ENCODE results near the gene ACKR1.
A peak's percentile ranks its signal among the peaks of the same experiment; 100 is the strongest.

The ACKR1 gene

DNA sequence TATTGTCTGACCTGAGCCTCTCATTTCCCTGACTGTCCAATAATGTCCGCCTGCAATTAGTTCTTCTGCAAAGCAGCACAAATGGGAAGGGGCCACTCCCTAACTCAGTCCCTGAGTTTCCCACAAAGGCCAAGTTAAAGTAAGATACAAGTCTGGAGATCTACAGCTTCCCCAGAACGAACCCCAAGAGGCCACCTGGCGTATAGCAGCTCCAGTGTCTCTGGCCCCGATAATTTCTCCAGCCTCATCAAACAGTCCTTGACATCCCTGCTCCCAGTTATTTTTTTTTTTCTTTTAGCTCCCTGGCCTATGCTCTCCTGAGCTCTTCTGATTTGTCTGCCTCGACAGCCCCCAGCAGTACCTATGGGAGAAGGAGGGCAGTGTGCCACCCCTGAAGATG, 8.1 kb upstream of the ACKR1 start:
- H3K4me1 ChIP-seq (ENCODE audit: control insufficient read depth, insufficient read depth, low read length): no peaks in the 10 kb centered on the region
- no peak overlapping the region for H3K27ac ChIP-seq (ENCODE audit: low read depth, low read length)
- no peaks in the 10 kb centered on the region for H3K36me3 ChIP-seq (ENCODE audit: control insufficient read depth, insufficient read depth, low read length)
- H3K4me3 ChIP-seq (ENCODE audit: low read length): no peak overlapping the region
- H3K27me3 ChIP-seq (ENCODE audit: control insufficient read depth, insufficient read depth, low read length): no peaks in the 10 kb centered on the region
- H3K9ac ChIP-seq (ENCODE audit: low read length): no peak overlapping the region

- no peaks in the 10 kb centered on the region for H3K36me3 ChIP-seq (ENCODE audit: control insufficient read depth, insufficient read depth, low read length)
- no peak overlapping the region for H3K9ac ChIP-seq (ENCODE audit: low read length)
- no peaks in the 10 kb centered on the region for H3K27me3 ChIP-seq (ENCODE audit: control insufficient read depth, insufficient read depth, low read length)
- no peak overlapping the region for H3K4me3 ChIP-seq (ENCODE audit: low read length)
- no peak overlapping the region for H3K27ac ChIP-seq (ENCODE audit: low read depth, low read length)
- no peaks in the 10 kb centered on the region for H3K4me1 ChIP-seq (ENCODE audit: control insufficient read depth, insufficient read depth, low read length)
Observed at GRCh38 chr1:159197561-159198557, 6.8 kb upstream of the ACKR1 start.

DNA sequence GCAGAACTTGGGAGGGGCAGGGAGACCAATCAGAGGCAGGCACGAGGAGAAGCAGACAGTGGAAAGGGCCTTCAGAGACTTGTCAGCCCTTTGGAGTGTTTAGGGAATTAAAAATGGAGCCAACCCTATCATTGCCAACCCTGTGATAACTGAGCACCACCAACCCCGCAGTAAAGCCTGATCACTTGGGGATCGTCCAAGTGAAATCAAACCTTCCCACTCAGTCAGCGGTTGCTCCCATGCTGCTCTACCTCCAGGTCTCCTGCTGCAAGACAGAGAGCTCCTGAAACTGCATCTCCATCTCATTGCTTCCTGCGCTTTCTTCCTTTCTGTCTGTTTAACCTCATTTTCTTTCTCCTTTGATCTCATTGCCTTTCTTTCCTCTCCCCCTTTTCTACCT, 4.8 kb upstream of the ACKR1 start:
- Histone ChIP-seq H3K27me3 (ENCODE audit: control insufficient read depth, insufficient read depth, low read length) (no peaks in the 10 kb centered on the region), H3K4me1 (ENCODE audit: control insufficient read depth, insufficient read depth, low read length) (no peaks in the 10 kb centered on the region)

DNA sequence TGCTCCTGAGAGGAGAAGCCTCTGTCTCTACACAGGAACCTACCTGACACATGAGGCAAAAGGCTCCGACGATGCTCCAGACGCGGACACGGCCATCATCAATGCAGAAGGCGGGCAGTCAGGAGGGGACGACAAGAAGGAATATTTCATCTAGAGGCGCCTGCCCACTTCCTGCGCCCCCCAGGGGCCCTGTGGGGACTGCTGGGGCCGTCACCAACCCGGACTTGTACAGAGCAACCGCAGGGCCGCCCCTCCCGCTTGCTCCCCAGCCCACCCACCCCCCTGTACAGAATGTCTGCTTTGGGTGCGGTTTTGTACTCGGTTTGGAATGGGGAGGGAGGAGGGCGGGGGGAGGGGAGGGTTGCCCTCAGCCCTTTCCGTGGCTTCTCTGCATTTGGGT, 3.9 kb upstream of the ACKR1 start:
- no peak overlapping the region for H3K9ac ChIP-seq (ENCODE audit: low read length)
- H3K4me3 ChIP-seq (ENCODE audit: low read length): no peak overlapping the region
- no peaks in the 10 kb centered on the region for H3K36me3 ChIP-seq (ENCODE audit: control insufficient read depth, insufficient read depth, low read length)
- H3K4me1 ChIP-seq (ENCODE audit: control insufficient read depth, insufficient read depth, low read length): no peaks in the 10 kb centered on the region
- H3K27ac ChIP-seq (ENCODE audit: low read depth, low read length): no peak overlapping the region
- H3K27me3 ChIP-seq (ENCODE audit: control insufficient read depth, insufficient read depth, low read length): peaks cover 4% of the 10 kb centered on the region

More for the DNA sequence above, 4.8 kb upstream of the ACKR1 start:
- Histone ChIP-seq H3K4me3 (ENCODE audit: low read length) (no peak overlapping the region), H3K36me3 (ENCODE audit: control insufficient read depth, insufficient read depth, low read length) (no peaks in the 10 kb centered on the region), H3K9ac (ENCODE audit: low read length) (no peak overlapping the region), H3K27ac (ENCODE audit: low read depth, low read length) (no peak overlapping the region)

GRCh38 chr1:159201642-159202041, 3.0 kb upstream of the ACKR1 start:
- no peak overlapping the region for H3K9ac ChIP-seq (ENCODE audit: low read length)
- no peak overlapping the region for H3K4me3 ChIP-seq (ENCODE audit: low read length)
- H3K27ac ChIP-seq (ENCODE audit: low read depth, low read length): no peak overlapping the region
- peaks cover 5% of the 10 kb centered on the region for H3K27me3 ChIP-seq (ENCODE audit: control insufficient read depth, insufficient read depth, low read length)
- no peaks in the 10 kb centered on the region for H3K4me1 ChIP-seq (ENCODE audit: control insufficient read depth, insufficient read depth, low read length)
- no peaks in the 10 kb centered on the region for H3K36me3 ChIP-seq (ENCODE audit: control insufficient read depth, insufficient read depth, low read length)

- H3K27me3 ChIP-seq (ENCODE audit: control insufficient read depth, insufficient read depth, low read length): peaks cover 5% of the 10 kb centered on the region
- no peak overlapping the region for H3K9ac ChIP-seq (ENCODE audit: low read length)
- H3K4me1 ChIP-seq (ENCODE audit: control insufficient read depth, insufficient read depth, low read length): no peaks in the 10 kb centered on the region
- H3K27ac ChIP-seq (ENCODE audit: low read depth, low read length): no peak overlapping the region
- no peaks in the 10 kb centered on the region for H3K36me3 ChIP-seq (ENCODE audit: control insufficient read depth, insufficient read depth, low read length)
- no peak overlapping the region for H3K4me3 ChIP-seq (ENCODE audit: low read length)
Observed at GRCh38 chr1:159203610-159204009, 1.1 kb upstream of the ACKR1 start.

GRCh38 chr1:159205225-159205624, 550 bp downstream of the ACKR1 start:
- peaks cover 5% of the 10 kb centered on the region for H3K27me3 ChIP-seq (ENCODE audit: control insufficient read depth, insufficient read depth, low read length)
- H3K9ac ChIP-seq (ENCODE audit: low read length): no peak overlapping the region
- no peaks in the 10 kb centered on the region for H3K36me3 ChIP-seq (ENCODE audit: control insufficient read depth, insufficient read depth, low read length)
- no peak overlapping the region for H3K27ac ChIP-seq (ENCODE audit: low read depth, low read length)
- no peaks in the 10 kb centered on the region for H3K4me1 ChIP-seq (ENCODE audit: control insufficient read depth, insufficient read depth, low read length)
- H3K4me3 ChIP-seq (ENCODE audit: low read length): peak overlapping the region; percentile 41

DNA sequence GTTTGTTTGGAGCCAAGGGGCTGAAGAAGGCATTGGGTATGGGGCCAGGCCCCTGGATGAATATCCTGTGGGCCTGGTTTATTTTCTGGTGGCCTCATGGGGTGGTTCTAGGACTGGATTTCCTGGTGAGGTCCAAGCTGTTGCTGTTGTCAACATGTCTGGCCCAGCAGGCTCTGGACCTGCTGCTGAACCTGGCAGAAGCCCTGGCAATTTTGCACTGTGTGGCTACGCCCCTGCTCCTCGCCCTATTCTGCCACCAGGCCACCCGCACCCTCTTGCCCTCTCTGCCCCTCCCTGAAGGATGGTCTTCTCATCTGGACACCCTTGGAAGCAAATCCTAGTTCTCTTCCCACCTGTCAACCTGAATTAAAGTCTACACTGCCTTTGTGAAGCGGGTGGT, 1.4 kb downstream of the ACKR1 start:
- H3K4me3 ChIP-seq (ENCODE audit: low read length): no peak overlapping the region
- H3K27ac ChIP-seq (ENCODE audit: low read depth, low read length): no peak overlapping the region
- no peak overlapping the region for H3K9ac ChIP-seq (ENCODE audit: low read length)
- H3K4me1 ChIP-seq (ENCODE audit: control insufficient read depth, insufficient read depth, low read length): no peaks in the 10 kb centered on the region
- no peaks in the 10 kb centered on the region for H3K36me3 ChIP-seq (ENCODE audit: control insufficient read depth, insufficient read depth, low read length)
- peaks cover 5% of the 10 kb centered on the region for H3K27me3 ChIP-seq (ENCODE audit: control insufficient read depth, insufficient read depth, low read length)

- no peaks in the 10 kb centered on the region for H3K4me1 ChIP-seq (ENCODE audit: control insufficient read depth, insufficient read depth, low read length)
- no peak overlapping the region for H3K4me3 ChIP-seq (ENCODE audit: low read length)
- H3K27ac ChIP-seq (ENCODE audit: low read depth, low read length): no peak overlapping the region
- H3K27me3 ChIP-seq (ENCODE audit: control insufficient read depth, insufficient read depth, low read length): peaks cover 5% of the 10 kb centered on the region
- no peak overlapping the region for H3K9ac ChIP-seq (ENCODE audit: low read length)
- no peaks in the 10 kb centered on the region for H3K36me3 ChIP-seq (ENCODE audit: control insufficient read depth, insufficient read depth, low read length)
Observed at GRCh38 chr1:159207080-159207479, 2.4 kb downstream of the ACKR1 start.

DNA sequence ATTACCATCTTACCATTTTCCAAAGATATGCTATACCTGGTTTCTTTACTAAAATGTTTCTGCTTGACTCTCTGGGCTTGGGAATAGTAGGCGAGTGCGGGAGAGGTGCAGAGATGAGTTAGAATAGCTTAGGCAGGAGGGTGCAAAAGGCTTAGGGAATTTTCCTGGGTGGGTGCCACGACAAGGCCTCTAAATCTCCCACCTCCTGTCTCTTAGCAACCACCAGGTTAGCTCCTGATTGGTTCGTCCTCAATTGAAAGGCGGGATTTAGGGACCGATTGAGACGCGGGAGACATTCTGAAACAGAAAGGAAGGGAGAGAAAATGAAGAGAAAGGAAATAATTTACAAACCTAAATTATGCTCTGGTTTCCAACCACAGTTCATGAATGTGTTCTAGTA, 3.1 kb downstream of the ACKR1 start:
- no peak overlapping the region for H3K27ac ChIP-seq (ENCODE audit: low read depth, low read length)
- H3K4me3 ChIP-seq (ENCODE audit: low read length): no peak overlapping the region
- H3K36me3 ChIP-seq (ENCODE audit: control insufficient read depth, insufficient read depth, low read length): no peaks in the 10 kb centered on the region
- H3K27me3 ChIP-seq (ENCODE audit: control insufficient read depth, insufficient read depth, low read length): peaks cover 5% of the 10 kb centered on the region
- no peaks in the 10 kb centered on the region for H3K4me1 ChIP-seq (ENCODE audit: control insufficient read depth, insufficient read depth, low read length)
- no peak overlapping the region for H3K9ac ChIP-seq (ENCODE audit: low read length)

DNA sequence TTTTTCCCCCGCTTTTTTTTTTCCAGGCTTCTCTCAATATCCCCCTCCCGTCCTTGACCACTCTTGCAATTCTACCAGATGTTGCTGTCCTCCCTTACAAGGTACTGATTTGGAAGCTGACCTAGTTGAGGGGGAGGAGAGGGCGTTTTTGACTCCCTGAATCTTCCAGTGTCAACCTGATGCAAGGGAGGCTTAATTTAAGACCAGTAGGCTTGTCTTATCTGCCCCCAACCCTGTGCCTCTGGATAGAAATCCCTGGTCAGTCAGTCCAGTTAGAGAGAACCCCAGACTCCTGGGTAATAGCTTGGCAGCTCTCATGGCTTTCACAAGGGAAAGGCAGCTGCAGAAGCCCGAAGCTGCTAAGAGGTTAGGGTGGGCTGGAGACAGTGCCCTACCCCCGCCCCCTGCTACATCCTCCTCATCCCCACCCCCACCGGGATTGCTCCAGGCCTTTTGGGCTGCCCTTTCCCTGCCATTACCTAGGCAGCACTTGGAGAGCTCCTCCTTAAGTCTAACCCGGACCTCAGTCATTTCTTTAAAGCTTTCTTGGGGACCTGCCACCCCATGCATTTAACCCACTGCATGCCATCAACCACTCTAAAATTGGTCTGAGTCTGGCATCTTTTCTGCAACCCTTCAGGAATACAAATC, 3.6 kb downstream of the ACKR1 start:
- Histone ChIP-seq H3K36me3 (ENCODE audit: control insufficient read depth, insufficient read depth, low read length) (no peaks in the 10 kb centered on the region), H3K27ac (ENCODE audit: low read depth, low read length) (no peak overlapping the region), H3K4me1 (ENCODE audit: control insufficient read depth, insufficient read depth, low read length) (no peaks in the 10 kb centered on the region), H3K4me3 (ENCODE audit: low read length) (no peak overlapping the region), H3K9ac (ENCODE audit: low read length) (no peak overlapping the region), H3K27me3 (ENCODE audit: control insufficient read depth, insufficient read depth, low read length) (peaks cover 5% of the 10 kb centered on the region)

DNA sequence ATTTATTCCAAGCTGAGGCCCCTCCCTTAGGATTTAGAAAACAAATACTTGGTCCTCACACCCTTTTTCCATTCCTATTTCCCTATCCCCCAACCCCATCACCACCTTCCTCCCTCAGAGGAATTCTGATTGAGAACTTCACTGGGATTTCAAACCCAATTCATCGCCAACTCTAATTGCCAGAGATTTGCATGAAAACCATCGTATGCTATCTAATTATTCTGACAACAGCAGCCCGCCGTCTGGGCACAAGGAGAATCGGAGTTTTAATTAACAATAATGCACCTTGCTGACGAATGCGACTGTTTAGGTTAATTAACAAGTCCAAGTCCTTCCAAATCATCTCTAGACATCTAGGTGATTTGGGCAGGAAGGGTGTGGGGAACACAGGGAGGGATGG, 4.4 kb downstream of the ACKR1 start:
- Histone ChIP-seq H3K27ac (ENCODE audit: low read depth, low read length) (no peak overlapping the region), H3K36me3 (ENCODE audit: control insufficient read depth, insufficient read depth, low read length) (no peaks in the 10 kb centered on the region), H3K9ac (ENCODE audit: low read length) (no peak overlapping the region), H3K27me3 (ENCODE audit: control insufficient read depth, insufficient read depth, low read length) (peaks cover 5% of the 10 kb centered on the region), H3K4me1 (ENCODE audit: control insufficient read depth, insufficient read depth, low read length) (no peaks in the 10 kb centered on the region), H3K4me3 (ENCODE audit: low read length) (no peak overlapping the region)

Data from rectal smooth muscle tissue (tissue), 1 donor.